Smooth muscle cell (in vitro differentiated cells): Measurements from ENCODE around the gene MCTP1. TPM values are rescaled to one million over a fixed set of nuclear protein-coding genes. Genes with fewer than 3 reads are reported as not detected.

Experiments used
- DNase-seq: peaks from one replicate; lab custom pipeline; 2025; ENCODE audit not compliant: unreplicated experiment; lab: John Stamatoyannopoulos, UW
- H2AFZ ChIP-seq: fragments of 200-600 bp; sonication (generic); 2 replicates; pipeline ENCODE4 v1.6.0; 2016; ENCODE audit warnings: antibody characterized with exemption, low read depth, mild to moderate bottlenecking
- H3F3A ChIP-seq: fragments of 200-600 bp; sonication (generic); 2 replicates; pipeline ENCODE4 v1.6.0; 2017; ENCODE audit warnings: antibody characterized with exemption, low read depth
- H3K27ac ChIP-seq: fragments of 200-600 bp; sonication (generic); 2 replicates; pipeline ENCODE4 v1.5.1; 2016; ENCODE audit warnings: low read depth, mild to moderate bottlenecking
- H3K27me3 ChIP-seq: fragments of 200-600 bp; sonication (generic); 2 replicates; pipeline ENCODE4 v1.6.1; 2016; ENCODE audit warnings: low read depth, mild to moderate bottlenecking
- H3K36me3 ChIP-seq: fragments of 200-600 bp; sonication (generic); 2 replicates; pipeline ENCODE4 v1.5.1; 2016; ENCODE audit warnings: low read depth
- H3K4me1 ChIP-seq: fragments of 200-600 bp; sonication (generic); 2 replicates; pipeline ENCODE4 v1.5.1; 2016; ENCODE audit warnings: low read depth
- H3K4me2 ChIP-seq: fragments of 200-600 bp; sonication (generic); 2 replicates; pipeline ENCODE4 v1.6.0; 2016; ENCODE audit warnings: mild to moderate bottlenecking
- H3K4me3 ChIP-seq: fragments of 200-600 bp; sonication (generic); 2 replicates; pipeline ENCODE4 v1.5.1; 2016; ENCODE audit warnings: mild to moderate bottlenecking
- H3K79me2 ChIP-seq: fragments of 200-600 bp; sonication (generic); 2 replicates; pipeline ENCODE4 v1.6.0; 2016; ENCODE audit warnings: low read depth, mild to moderate bottlenecking
- H3K9ac ChIP-seq: fragments of 200-600 bp; sonication (generic); 2 replicates; pipeline ENCODE4 v1.6.0; 2016; ENCODE audit warnings: low read depth
- H3K9me3 ChIP-seq: fragments of 200-600 bp; sonication (generic); replicated peaks from 2 replicates; pipeline ENCODE4 v1.5.1; 2016; ENCODE audit warnings: low read depth
- H4K20me1 ChIP-seq: fragments of 200-600 bp; sonication (generic); 2 replicates; pipeline ENCODE4 v1.6.0; 2016; ENCODE audit warnings: low read depth
- WGBS: methylation state at CpG from one replicate; pipeline ENCODE4 v1.1.7; 2016; ENCODE audit warnings: low lambda C conversion rate; 5-methylcytosine and 5-hydroxymethylcytosine counted together
- polyA plus RNA-seq: library from polyadenylated mRNA; unstranded; fragments of >200 nt; fragmentation: Nextera tagmentation; extraction: Ambion mirVana; gene quantifications from 2 replicates; pipeline ENCODE4 v1.2.1, GENCODE V29; 2016
- total RNA-seq: library from RNA; depleted of rRNA; stranded (reverse); fragments of >200 nt; gene quantifications from 2 replicates; pipeline ENCODE4 v1.2.3, GENCODE V29; 2014
- TF ChIP-seq, protein P1 (sequence below): fragments of 200-600 bp; sonication (generic); IDR thresholded peaks from 2 replicates; pipeline ENCODE4 v1.5.1; 2017; ENCODE audit warnings: borderline replicate concordance, mild to moderate bottlenecking, antibody characterized with exemption; ENCODE audit not compliant: insufficient read depth, poor library complexity, severe bottlenecking

MCTP1 gene
- total and polyA plus RNA-seq, 2 experiments from 2014 or later = 1.1 to 4.8 TPM

DNA sequence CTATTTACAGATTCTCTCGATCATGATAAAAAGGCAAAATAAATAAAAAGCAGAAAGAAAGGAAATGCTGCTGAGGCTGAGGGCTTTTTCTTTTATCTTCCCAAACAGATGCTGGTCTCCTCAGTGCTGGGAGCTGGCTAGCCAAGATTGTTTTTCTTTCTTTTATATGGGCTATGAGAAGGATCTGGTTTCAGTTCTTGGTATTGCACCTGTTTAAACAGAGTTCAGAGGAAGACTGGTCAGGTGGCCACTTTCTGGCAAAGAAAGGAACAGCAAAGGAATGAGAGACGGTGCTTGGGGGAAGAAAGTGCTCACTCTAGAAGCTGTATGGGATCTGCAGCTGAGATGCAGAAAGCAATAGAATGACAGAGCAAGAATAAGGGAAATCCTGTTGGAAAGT is 577.5 kb downstream of the MCTP1 start:
- no peak overlapping the region for H3K4me2 ChIP-seq
- no peak overlapping the region for H3K9ac ChIP-seq
- 81% methylated on average over 2 of the region's 2 CpGs for WGBS
- H3K4me1 ChIP-seq = no peaks in the 10 kb centered on the region
- TF ChIP-seq, protein P1, sequence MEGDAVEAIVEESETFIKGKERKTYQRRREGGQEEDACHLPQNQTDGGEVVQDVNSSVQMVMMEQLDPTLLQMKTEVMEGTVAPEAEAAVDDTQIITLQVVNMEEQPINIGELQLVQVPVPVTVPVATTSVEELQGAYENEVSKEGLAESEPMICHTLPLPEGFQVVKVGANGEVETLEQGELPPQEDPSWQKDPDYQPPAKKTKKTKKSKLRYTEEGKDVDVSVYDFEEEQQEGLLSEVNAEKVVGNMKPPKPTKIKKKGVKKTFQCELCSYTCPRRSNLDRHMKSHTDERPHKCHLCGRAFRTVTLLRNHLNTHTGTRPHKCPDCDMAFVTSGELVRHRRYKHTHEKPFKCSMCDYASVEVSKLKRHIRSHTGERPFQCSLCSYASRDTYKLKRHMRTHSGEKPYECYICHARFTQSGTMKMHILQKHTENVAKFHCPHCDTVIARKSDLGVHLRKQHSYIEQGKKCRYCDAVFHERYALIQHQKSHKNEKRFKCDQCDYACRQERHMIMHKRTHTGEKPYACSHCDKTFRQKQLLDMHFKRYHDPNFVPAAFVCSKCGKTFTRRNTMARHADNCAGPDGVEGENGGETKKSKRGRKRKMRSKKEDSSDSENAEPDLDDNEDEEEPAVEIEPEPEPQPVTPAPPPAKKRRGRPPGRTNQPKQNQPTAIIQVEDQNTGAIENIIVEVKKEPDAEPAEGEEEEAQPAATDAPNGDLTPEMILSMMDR = no peak
- no peak overlapping the region for H3K4me3 ChIP-seq
- no peaks in the 10 kb centered on the region for H3K9me3 ChIP-seq
- no peaks in the 10 kb centered on the region for H3K79me2 ChIP-seq
- H2AFZ ChIP-seq = no peak overlapping the region
- no peak overlapping the region for H3K27ac ChIP-seq
- no peaks in the 10 kb centered on the region for H3K27me3 ChIP-seq
- no peaks in the 10 kb centered on the region for H3K36me3 ChIP-seq
- no peaks in the 10 kb centered on the region for H4K20me1 ChIP-seq
- DNase-seq = no peak
- H3F3A ChIP-seq = no peaks in the 10 kb centered on the region

DNA sequence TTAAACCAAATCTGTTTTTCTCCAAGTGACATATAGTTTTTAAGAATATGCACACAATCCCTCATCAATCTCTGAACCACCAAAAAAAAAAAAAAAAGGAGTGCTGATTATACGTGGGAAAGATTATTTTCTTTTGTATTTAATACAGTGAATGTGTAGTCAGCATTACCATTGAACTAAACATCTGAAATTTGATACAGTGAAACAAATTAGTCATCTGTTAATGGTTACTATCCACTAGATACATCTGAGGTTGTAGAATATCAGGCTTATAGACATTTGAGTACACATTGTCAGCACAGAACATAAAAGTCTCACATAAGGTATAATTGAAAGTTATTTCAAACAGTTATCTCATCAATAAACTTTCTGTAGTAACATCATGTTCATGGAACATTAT is 579.5 kb downstream of the MCTP1 start:
- WGBS = 97% methylated on average over 1 of the region's 1 CpG
- Histone ChIP-seq H3K4me2 (no peak overlapping the region), H3K9ac (no peak overlapping the region), H3K27ac (no peak overlapping the region), H3K4me1 (no peaks in the 10 kb centered on the region), H3K36me3 (no peaks in the 10 kb centered on the region), H3K79me2 (no peaks in the 10 kb centered on the region), H3F3A (no peaks in the 10 kb centered on the region), H3K9me3 (no peaks in the 10 kb centered on the region), H3K27me3 (no peaks in the 10 kb centered on the region), H3K4me3 (no peak overlapping the region), H2AFZ (no peak overlapping the region), H4K20me1 (no peaks in the 10 kb centered on the region)
- TF ChIP-seq, protein P1 = no peak
- DNase-seq = no peak

DNA sequence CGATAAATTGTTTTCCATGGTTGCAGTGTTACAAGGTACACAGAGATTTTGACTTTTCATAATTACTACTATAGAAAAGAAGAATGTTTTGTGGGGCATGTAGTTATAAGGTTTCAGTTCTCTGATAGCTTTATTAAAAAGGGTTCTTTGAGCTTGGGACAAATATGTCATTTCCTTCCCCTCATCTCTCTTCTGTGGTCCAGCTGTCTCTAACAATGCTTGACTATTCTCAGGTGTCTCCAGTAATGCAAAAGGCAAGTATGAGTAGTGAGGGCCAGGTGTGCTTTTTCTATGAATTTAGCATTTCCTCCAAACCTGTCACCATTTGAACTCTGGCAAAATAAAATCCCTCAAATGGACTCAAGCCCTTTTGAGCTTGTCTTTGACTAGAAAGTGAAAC is 582.2 kb downstream of the MCTP1 start:
- no peak overlapping the region for H3K4me2 ChIP-seq
- no peak for DNase-seq
- H3F3A ChIP-seq = no peaks in the 10 kb centered on the region
- no peaks in the 10 kb centered on the region for H3K27me3 ChIP-seq
- H2AFZ ChIP-seq = no peak overlapping the region
- H3K79me2 ChIP-seq = no peaks in the 10 kb centered on the region
- H4K20me1 ChIP-seq = no peaks in the 10 kb centered on the region
- H3K9ac ChIP-seq = no peak overlapping the region
- H3K9me3 ChIP-seq = no peaks in the 10 kb centered on the region
- no peaks in the 10 kb centered on the region for H3K4me1 ChIP-seq
- no peak overlapping the region for H3K4me3 ChIP-seq
- WGBS = 100% methylated on average over 1 of the region's 1 CpG
- no peaks in the 10 kb centered on the region for H3K36me3 ChIP-seq
- H3K27ac ChIP-seq = no peak overlapping the region
- TF ChIP-seq, protein P1 = no peak

DNA sequence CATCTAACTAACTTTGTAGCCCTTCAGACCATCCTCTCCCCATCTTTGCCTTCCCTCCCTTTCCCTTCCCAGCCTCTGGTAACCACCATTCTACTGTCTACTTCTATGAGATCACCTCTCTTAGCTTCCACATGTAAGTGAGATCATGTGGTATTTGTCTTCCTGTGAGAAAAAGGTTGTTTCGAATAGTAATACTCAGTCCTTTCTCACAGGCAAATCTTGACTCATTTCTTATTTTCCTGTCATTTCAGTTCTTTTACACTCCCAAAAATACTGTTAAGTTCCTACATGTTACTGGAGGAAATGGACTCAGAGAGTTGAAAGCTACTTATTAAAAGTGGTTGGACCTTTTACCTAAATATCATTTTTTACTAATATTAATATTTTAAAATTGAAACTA is 584.3 kb downstream of the MCTP1 start:
- TF ChIP-seq, protein P1 = no peak
- Histone ChIP-seq H3K4me1 (no peaks in the 10 kb centered on the region), H3K27ac (no peak overlapping the region), H3K79me2 (no peaks in the 10 kb centered on the region), H3K27me3 (no peaks in the 10 kb centered on the region), H3K36me3 (no peaks in the 10 kb centered on the region), H3K4me2 (no peak overlapping the region), H3K9me3 (no peaks in the 10 kb centered on the region), H3K9ac (no peak overlapping the region), H4K20me1 (no peaks in the 10 kb centered on the region), H3K4me3 (no peak overlapping the region), H3F3A (no peaks in the 10 kb centered on the region), H2AFZ (no peak overlapping the region)
- no peak for DNase-seq
- WGBS = 89% methylated on average over 1 of the region's 1 CpG
